Muscle of arm (tissue), 14 donors: Measurements from ENCODE around the gene ABCE1. TPM values are rescaled to one million over a fixed set of nuclear protein-coding genes. Genes with fewer than 3 reads are reported as not detected.
A peak's percentile ranks its signal among the peaks of the same experiment; 100 is the strongest.

Experiments
- DNase-seq: peaks from one replicate; pipeline ENCODE4 v3.0.0-alpha.2; 2013
- long read RNA-seq, 11 donors: transcript quantifications; one replicate each; lab custom pipeline, GENCODE V29; 2026
- polyA plus RNA-seq, 12 donors: library from polyadenylated mRNA; unstranded; fragments of 120-200 nt; gene quantifications; one replicate each; pipeline ENCODE4 v1.2.1, GENCODE V29; 2013; ENCODE audit not compliant: insufficient read length in 12 of 12

ABCE1 gene
- 10 to 100 TPM in 11 of 12 donors, not detected in 1; 60.0 to 99.8 (median 67.2) TPM for polyA plus RNA-seq
- long read RNA-seq, donor 1, transcript ABCE1-201 (18 exons, 3,921 nt), result major isoform, 5 of 20 reads
- long read RNA-seq, donor 1, partial matches to known transcripts, result 15 of 20 reads
- long read RNA-seq, donor 1, other reads (novel, unspliced or antisense), result 0 of 20 reads
- long read RNA-seq, donor 2, transcript ABCE1-201 (18 exons, 3,921 nt), result major isoform, 16 of 17 reads
- long read RNA-seq, donor 2, partial matches to known transcripts, result 0 of 17 reads
- long read RNA-seq, donor 2, other reads (novel, unspliced or antisense), result 0 of 17 reads
- long read RNA-seq, donor 3, transcript ABCE1-201 (18 exons, 3,921 nt), result major isoform, 7 of 8 reads
- long read RNA-seq, donor 3, partial matches to known transcripts, result 0 of 8 reads
- long read RNA-seq, donor 3, other reads (novel, unspliced or antisense), result 0 of 8 reads
- long read RNA-seq, donor 4, result 0 reads
- long read RNA-seq, donor 5, transcript ABCE1-201 (18 exons, 3,921 nt), result major isoform, 13 of 29 reads
- long read RNA-seq, donor 5, partial matches to known transcripts, result 13 of 29 reads
- long read RNA-seq, donor 5, other reads (novel, unspliced or antisense), result 0 of 29 reads
- long read RNA-seq, donor 6, transcript ABCE1-201 (18 exons, 3,921 nt), result major isoform, 7 of 14 reads
- long read RNA-seq, donor 6, partial matches to known transcripts, result 5 of 14 reads
- long read RNA-seq, donor 6, other reads (novel, unspliced or antisense), result 0 of 14 reads
- long read RNA-seq, donor 7, transcript ABCE1-201 (18 exons, 3,921 nt), result major isoform, 5 of 5 reads
- long read RNA-seq, donor 7, partial matches to known transcripts, result 0 of 5 reads
- long read RNA-seq, donor 7, other reads (novel, unspliced or antisense), result 0 of 5 reads
- long read RNA-seq, donor 8, transcript ABCE1-201 (18 exons, 3,921 nt), result major isoform, 8 of 38 reads
- long read RNA-seq, donor 8, partial matches to known transcripts, result 29 of 38 reads
- long read RNA-seq, donor 8, other reads (novel, unspliced or antisense), result 0 of 38 reads
- long read RNA-seq, donor 9, transcript ABCE1-201 (18 exons, 3,921 nt), result major isoform, 5 of 10 reads
- long read RNA-seq, donor 9, partial matches to known transcripts, result 5 of 10 reads
- long read RNA-seq, donor 9, other reads (novel, unspliced or antisense), result 0 of 10 reads
- long read RNA-seq, donor 10, transcript ABCE1-201 (18 exons, 3,921 nt), result major isoform, 9 of 28 reads
- long read RNA-seq, donor 10, partial matches to known transcripts, result 18 of 28 reads
- long read RNA-seq, donor 10, other reads (novel, unspliced or antisense), result 0 of 28 reads
- long read RNA-seq, donor 11, transcript ABCE1-201 (18 exons, 3,921 nt), result major isoform, 7 of 18 reads
- long read RNA-seq, donor 11, partial matches to known transcripts, result 11 of 18 reads
- long read RNA-seq, donor 11, other reads (novel, unspliced or antisense), result 0 of 18 reads

GRCh38 chr4:145097821-145098674 lies at the start of gene ABCE1, which contains the start of gene ANAPC10:
ABCE1 (plus strand) TSS chr4:145098311; CDS start chr4:145104413, 6,102 bp downstream.
ANAPC10 (minus strand) TSS chr4:145098196; CDS start chr4:145096099, 2,097 bp downstream.
- peak; percentile 99 for DNase-seq

DNA sequence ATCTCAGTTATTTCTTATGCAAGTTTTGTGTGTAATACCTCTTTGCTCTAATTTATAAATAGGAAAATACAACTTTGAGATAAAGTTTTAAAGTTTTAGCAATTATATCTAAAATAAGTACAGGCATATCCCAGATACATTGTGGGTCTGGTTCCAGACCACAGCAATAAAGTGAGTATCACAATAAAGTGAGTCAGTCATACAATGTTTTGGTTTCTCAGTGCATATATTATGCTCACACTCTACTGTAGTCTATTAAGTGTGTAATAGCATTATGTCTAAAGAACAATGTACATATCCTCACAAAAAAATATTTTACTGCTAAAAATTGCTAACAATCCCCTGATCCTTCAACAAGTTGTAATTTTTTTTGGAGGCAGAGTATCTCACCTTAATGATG lies 49.3 kb upstream of the ABCE1 start:
- DNase-seq, result no peak

DNA sequence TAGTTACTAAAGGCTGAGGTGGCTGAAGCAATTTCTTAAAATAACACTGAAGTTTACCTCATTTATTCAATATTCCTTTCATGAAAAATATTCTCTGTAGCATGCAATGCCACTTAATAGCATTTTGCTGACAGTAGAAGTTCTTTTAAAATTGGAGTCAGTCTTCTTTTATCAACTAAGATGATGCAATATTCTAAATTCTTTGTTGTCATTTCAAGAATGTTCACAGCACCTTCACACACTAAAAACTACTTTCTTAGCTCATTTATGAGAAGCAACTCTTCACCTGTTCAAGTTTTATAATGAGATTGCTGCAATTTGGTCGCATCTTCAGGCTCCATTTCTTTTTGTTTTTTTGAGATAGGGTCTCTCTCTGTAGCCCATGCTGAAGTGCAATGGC lies 48.9 kb upstream of the ABCE1 start:
- DNase-seq, result no peak

DNA sequence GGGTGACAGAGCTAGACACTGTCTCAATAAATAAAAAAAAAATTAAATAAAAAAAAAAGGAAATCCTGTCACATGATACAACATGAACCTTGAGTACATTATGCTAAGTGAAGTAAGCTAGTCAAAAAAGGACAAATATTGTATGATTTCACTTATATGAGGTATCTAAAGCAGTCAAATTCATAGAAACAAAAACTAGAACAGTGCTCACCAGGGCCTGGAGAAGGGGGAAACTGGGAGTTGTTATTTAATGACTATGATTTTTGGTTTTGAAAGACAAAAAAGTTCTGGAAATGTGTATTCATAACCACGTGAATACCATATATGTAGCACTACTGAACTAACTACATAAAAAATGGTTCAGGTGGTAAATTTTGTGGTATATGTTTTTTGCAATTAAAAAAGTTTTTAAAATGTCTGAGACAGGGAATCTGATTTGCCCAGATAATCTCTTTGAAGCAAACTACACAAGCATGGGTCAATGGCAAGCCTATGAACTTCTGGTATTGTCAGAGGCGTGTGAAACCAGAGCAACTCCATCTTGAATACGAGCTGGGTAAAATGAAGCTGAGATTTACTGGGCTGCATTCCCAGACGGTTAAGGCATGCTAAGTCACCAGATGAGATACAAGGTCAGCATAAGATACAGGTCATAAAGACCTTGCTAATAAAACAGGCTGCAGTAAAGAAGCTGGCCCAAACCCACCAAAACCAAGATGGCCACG lies 42.4 kb upstream of the ABCE1 start:
- DNase-seq, result no peak

DNA sequence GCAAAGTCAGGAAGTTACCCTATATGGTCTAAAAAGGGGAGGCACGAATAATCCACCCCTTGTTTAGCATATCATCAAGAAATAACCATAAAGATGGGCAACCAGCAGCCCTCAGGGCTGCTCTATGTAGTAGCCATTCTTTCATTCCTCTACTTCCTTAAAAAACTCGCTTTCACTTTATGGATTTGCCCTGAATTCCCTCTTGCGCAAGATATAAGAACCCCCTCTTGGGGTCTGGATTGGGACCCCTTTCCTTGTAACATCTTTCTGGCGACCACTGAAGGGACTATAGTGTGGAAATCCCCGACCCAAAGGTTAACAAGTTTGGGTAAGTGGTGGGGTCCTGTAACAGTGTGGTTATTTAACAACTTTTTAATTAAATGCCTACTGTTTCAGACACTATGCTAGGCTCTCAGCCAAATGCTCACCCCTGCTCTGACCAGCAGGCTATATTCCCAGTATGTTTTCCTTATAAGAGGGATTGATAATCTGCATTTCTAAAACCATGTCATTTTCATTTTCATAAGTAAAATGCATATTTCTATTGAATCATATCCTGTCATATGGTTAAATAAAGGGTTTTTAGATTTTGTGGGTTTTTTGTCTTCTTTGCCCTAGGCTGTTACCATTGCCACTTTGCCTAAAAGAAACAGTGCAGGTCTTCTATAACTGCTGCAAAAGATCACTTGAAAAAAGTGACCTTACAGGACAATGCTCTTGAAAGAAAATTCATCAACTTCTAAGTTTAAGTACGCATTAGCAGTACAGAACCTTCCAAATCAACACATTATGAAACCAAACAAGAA lies 41.6 kb upstream of the ABCE1 start:
- no peak for DNase-seq

DNA sequence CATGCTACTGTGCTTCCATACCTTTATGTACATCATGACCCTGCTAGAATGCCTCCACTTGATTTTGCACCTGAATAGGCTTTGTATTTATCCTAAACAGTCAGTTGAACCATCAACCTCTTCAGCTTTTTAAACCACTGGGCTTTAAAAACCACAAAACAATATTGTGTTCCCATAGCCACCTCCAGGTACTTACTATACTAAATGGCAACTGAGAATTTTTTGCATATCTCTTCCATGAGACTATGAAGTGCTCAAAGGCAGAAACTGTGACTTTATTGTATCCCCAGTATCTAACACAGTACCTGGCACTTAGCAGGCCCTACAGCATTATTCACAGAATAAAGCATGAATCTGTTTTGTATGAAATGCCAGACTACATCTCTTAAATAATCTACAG lies 39.9 kb upstream of the ABCE1 start:
- DNase-seq, result no peak

- peak; percentile 61 for DNase-seq
These were observed 36.7 kb upstream of the ABCE1 start for GRCh38 chr4:145061318-145061920.

DNA sequence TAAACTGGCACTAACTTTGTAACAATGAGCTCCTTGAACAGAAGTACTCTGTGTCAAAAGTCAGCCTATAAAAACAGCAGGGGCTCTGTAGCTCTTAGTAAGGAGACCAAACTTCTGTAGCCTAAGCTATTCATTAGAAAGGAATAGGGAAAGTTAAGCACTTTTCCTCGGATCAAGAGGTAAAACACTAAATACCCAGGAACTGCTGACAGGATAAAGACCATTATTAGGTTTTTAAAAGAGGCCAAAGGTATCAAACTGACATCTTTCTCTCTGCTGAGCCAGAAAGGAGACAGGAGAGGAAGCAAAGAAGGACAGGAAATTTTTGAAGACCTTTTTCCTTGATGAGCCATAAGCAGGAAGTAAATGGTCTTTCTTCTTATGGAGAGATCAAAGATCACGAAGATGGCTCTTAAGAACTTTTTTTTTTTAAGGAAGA lies 32.0 kb upstream of the ABCE1 start:
- DNase-seq, result no peak

DNA sequence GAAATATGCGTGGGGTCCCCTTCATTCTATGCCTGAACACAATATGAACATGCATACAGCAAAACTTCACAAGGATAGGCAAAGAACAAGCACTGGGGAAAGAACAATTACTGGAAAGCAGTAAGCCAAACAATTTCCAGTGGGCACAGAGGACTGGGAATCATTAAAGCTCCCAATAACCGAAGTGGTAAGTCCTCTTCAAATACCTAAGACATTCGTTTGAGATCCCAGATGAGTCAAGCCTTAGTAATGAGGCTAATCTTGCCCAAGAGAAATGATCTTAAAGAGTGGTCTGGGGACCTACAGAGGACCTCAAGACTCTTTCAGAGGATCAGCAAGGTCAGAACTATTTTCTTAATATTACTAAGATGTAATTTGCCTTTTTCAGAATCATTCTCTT lies 28.8 kb upstream of the ABCE1 start:
- no peak for DNase-seq

- no peak for DNase-seq
These were observed 26.6 kb upstream of the ABCE1 start for GRCh38 chr4:145071560-145071959.

DNA sequence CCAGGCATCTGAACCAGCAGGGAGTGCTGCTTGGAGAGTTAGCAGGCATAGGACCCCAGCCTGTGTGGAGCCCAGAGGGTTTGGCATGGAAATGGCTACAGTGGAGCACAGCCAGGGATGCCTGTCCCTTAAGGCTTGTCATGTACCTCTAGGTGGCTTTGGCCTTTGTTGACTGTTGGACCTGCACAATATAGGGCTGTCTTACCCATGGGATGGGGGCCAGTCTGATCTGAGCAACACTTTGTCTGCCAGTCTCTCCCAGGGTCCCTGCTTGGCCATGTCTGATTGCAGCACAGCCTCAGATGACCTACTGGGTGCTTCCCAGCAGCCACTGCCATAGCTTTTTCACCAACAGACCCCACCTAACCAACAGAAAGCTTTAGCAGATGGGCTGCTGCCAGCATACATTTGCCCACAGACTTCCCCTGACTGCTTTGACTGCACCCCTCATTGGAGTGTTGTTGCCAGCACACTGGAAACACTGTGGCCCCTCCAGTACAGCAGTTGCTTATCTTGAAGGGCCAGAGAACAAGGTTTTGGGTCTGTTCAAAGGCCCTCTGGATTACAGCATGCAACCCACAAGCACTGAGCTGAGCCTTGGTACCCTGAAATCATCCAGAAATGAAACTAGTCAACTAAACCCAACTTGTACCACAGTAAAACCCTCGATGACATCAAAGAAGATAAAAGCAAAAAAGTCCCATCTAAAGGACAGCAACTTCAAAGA lies 22.2 kb upstream of the ABCE1 start:
- DNase-seq, result no peak

GRCh38 chr4:145076469-145076855 lies 21.6 kb upstream of the ABCE1 start:
- no peak for DNase-seq

DNA sequence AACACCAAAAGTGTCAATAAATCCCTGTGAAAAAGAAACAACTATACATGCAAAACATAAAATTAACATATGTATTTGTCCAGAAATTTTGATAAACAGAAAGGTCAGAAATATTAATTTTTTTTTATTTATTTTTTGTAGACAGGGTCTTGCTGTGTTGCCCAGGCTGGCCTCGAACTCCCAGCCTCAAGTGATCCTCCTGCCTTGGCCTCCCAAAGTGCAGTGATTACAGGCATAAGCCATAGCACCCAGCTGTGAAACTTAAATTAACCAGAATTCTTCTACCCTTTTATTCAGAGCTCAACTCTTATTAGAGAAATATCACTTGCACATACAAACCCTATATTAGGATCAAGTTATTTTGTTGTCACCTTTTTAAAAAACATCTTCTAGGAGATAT lies 16.4 kb upstream of the ABCE1 start:
- DNase-seq, result no peak

DNA sequence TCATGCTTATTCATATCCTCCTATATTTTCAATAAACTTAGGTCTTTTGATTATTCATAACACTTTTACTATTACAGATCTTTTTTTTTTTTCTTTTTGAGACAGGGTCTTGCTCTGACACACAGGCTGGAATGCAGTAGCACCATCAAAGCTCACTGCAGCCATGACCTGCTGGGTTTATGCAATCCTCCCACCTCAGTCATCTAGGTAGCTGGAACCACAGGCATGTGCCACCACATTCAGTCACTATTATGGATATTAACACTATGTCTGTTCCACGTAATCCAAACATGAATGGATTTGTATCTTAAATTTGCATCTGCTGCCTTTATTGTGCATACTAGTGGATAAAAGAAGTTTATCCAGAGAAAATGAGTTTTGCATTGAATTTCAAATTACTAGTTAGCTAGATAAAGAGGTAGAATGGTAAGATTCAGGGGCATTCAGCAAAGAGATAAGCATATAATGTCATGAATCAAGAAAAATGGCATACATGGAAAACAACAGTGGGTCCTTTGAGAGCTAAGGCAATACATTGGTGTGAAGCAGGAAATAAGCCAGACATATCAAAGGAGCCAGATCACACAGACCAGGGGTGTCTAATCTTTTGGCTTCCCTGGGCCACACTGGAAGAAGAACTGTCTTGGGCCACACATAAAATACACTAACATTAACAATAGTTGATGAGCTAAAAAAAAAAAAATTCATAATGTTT lies 14.1 kb upstream of the ABCE1 start:
- no peak for DNase-seq

- no peak for DNase-seq
These were observed 7.7 kb upstream of the ABCE1 start for GRCh38 chr4:145090380-145090779.

GRCh38 chr4:145093638-145094037 lies 4.5 kb upstream of the ABCE1 start:
- no peak for DNase-seq

DNA sequence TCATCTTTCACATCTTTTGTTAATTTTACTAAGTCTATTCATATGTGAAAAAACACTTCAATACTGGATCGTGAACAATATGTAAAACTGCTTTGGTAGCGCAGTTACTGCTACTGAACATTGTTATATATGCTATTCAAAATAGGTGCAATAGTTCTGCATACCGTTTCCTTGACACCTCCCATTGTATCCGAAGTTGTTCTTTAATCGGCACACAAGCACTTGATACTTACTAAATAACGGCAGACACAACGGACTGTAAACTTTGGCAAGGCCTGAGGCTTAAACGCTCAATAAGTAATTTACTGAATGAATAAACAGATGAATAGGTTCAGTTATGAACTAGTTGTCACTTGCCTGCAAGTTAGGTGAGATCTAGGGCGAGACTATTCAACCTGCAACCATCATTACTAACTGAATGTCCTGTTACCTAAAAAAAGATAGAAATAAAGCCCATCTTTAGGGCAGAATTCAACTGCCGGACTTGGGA lies 735 bp upstream of the ABCE1 start:
- no peak for DNase-seq
